Sigmoid colon (tissue), 7 donors: Measurements from ENCODE around the gene LAPTM4A. TPM values are rescaled to one million over a fixed set of nuclear protein-coding genes. Genes with fewer than 3 reads are reported as not detected.

Experiments
- DNase-seq: peaks from one replicate; pipeline ENCODE4 v3.0.0-alpha.2; 2019
- H3K27ac ChIP-seq, 4 donors: fragments of 200-600 bp; sonication (generic); one replicate each; pipeline ENCODE4 v1.5.1; 2016 to 2019; ENCODE audit warnings: mild to moderate bottlenecking in 1 of 4
- H3K27me3 ChIP-seq, 3 donors: fragments of 200-600 bp; sonication (generic); one replicate each; pipeline ENCODE4 v1.5.1; 2019; ENCODE audit warnings: mild to moderate bottlenecking in 1 of 3
- H3K36me3 ChIP-seq, 4 donors: fragments of 200-600 bp; sonication (generic); one replicate each; pipeline ENCODE4 v1.5.1; 2016 to 2019
- H3K4me1 ChIP-seq, 4 donors: fragments of 200-600 bp; sonication (generic); one replicate each; pipeline ENCODE4 v1.5.1; 2017 to 2019
- H3K4me3 ChIP-seq, 4 donors: fragments of 200-600 bp; sonication (generic); one replicate each; pipeline ENCODE4 v1.5.1; 2017 to 2019; ENCODE audit warnings: mild to moderate bottlenecking in 2 of 4, moderate library complexity in 1 of 4
- H3K9me3 ChIP-seq, 4 donors: fragments of 200-600 bp in 3 of 4; sonication (generic) in 3 of 4; one replicate each; pipeline versions ENCODE4 v1.5.1 to v1.6.1; 2013 to 2019
- EP300 ChIP-seq, 4 donors: sonication (generic); formaldehyde crosslinking; IDR thresholded peaks; one replicate each; pipeline ENCODE4 v1.6.1; 2017; ENCODE audit warnings: antibody characterized with exemption in 4 of 4
- POLR2A ChIP-seq, 2 donors: fragments of 450-650 bp; IDR thresholded peaks; one replicate each; pipeline ENCODE4 v1.6.1; 2016; ENCODE audit warnings: antibody characterized with exemption in 2 of 2, mild to moderate bottlenecking in 2 of 2, moderate library complexity in 2 of 2
- POLR2AphosphoS5 ChIP-seq, 4 donors: sonication (generic); formaldehyde crosslinking; IDR thresholded peaks; one replicate each; pipeline ENCODE4 v1.6.1; 2017; ENCODE audit warnings: antibody characterized with exemption in 4 of 4
- WGBS, 2 donors: extraction: QIAGEN DNeasy Blood & Tissue Kit; methylation state at CpG; one replicate each; pipeline ENCODE4 v1.1.7; 2013; 5-methylcytosine and 5-hydroxymethylcytosine counted together
- intact Hi-C: fragments of 100-400 bp; cut with DNase I; formaldehyde crosslinking; loops from one replicate; pipeline ENCODE4 v1.15.1; 2023
- polyA plus RNA-seq, 3 donors: library from polyadenylated mRNA; stranded (reverse); fragments of 200-250 nt; gene quantifications; one replicate each; pipeline ENCODE4 v1.2.3, GENCODE V29; 2013
- total RNA-seq, 4 donors: library from RNA; depleted of rRNA; stranded (reverse); fragments of >200 nt; gene quantifications; one replicate each; pipeline ENCODE4 v1.1.0, GENCODE V29; 2016
- TF ChIP-seq, protein P1 (sequence below), 4 experiments: fragments of 450-650 bp in 3 of 4; fragments of 200-600 bp in 1 of 4; IDR thresholded peaks; one replicate each; pipeline ENCODE4 v1.5.1; 2016 to 2019; ENCODE audit warnings: antibody characterized with exemption in 4 of 4, mild to moderate bottlenecking in 3 of 4, moderate library complexity in 2 of 4
- donor health status: healthy with polysubstance abuse.
- donor health status: Bipolar disorder and iron deficiency.
- donor health status: healthy.

The LAPTM4A gene
- total and polyA plus RNA-seq, 7 donors: 59.2 to 246 (median 192) TPM

DNA sequence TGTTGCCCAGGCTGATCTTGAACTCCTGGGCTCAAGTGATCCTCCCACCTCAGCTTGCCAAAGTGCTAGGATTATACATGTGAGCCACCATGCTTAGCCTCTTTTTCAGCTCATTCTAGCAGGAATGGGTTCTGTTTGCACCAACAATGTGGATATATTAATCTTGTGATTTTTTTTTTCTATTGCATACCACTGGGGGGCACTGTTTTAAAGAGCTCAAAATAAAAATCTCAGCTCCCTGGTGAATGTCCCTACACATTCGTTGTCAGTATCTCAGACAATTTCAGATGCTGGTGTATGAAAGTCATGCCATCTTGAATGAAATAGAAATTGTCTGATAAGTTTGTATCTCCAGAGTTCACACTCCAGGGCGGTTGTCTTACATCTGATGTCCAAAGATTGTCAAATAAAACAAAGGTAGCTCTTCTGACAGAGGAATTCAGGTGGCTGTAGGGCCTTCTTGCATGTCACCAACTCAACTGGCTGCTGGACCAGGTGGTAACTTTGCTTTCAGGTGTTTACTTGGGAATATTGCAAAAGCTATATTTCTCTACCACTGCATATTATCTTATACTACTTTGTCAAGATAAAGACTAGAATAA lies 35.8 kb downstream of the LAPTM4A start:
- no peak for TF ChIP-seq EP300 (IDR thresholded peaks at IDR 0.05)
- TF ChIP-seq, protein P1, sequence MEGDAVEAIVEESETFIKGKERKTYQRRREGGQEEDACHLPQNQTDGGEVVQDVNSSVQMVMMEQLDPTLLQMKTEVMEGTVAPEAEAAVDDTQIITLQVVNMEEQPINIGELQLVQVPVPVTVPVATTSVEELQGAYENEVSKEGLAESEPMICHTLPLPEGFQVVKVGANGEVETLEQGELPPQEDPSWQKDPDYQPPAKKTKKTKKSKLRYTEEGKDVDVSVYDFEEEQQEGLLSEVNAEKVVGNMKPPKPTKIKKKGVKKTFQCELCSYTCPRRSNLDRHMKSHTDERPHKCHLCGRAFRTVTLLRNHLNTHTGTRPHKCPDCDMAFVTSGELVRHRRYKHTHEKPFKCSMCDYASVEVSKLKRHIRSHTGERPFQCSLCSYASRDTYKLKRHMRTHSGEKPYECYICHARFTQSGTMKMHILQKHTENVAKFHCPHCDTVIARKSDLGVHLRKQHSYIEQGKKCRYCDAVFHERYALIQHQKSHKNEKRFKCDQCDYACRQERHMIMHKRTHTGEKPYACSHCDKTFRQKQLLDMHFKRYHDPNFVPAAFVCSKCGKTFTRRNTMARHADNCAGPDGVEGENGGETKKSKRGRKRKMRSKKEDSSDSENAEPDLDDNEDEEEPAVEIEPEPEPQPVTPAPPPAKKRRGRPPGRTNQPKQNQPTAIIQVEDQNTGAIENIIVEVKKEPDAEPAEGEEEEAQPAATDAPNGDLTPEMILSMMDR (IDR thresholded peaks at IDR 0.05): peak; percentile 18 to 59 (median 54)
- no peaks in the 10 kb centered on the region for H3K9me3 ChIP-seq
- no peak overlapping the region for H3K27ac ChIP-seq
- H3K36me3 ChIP-seq: no peaks in the 10 kb centered on the region
- no peaks in the 10 kb centered on the region for H3K27me3 ChIP-seq
- peaks cover 0 to 17% (median 10%) of the 10 kb centered on the region in 4 donors for H3K4me1 ChIP-seq
- intact Hi-C loops: loop anchor here (1.0 kb wide), 1 partner anchor 83 kb away; no protein-coding TSS in a partner anchor
- H3K4me3 ChIP-seq: no peak overlapping the region
- DNase-seq: no peak
- WGBS, 2 donors: 8 to 20% methylated on average over 2 of the region's 2 CpGs

DNA sequence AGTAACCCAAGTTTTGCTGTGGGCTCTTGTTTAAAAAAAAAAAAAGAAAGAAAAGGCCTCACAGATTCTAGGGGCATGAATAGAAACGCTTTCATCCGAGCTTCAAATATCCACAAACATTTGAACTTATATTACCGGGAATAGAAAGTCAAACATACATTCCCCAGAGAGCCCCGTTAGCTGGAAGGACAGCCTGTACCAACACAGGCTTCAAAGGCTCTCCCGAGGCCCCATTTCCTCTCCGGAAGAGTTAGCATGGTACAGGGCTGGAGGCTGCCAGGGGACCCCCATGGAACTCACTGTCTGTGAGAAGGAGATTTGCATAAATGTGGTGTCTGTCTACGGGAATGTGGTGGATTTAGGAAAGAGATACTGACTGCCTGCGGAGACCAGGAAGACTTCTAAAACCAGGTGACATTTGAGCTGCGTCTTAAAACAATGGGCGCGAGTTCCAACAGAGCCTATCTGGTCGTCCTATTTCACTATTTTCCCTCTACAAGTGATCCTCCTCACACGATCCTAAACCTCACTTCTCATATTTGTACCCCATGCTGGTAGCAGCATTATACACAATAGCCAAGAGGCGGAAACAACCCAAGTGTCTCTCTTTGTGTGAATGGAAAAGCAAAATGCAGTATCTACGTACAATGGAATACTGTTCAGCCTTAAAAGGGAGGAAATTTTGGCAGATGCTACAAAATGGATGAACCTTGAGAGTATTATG lies 38.1 kb downstream of the LAPTM4A start:
- WGBS, 2 donors: 51 to 58% methylated on average over 15 of the region's 15 CpGs
- no peak for DNase-seq
- no peaks in the 10 kb centered on the region for H3K36me3 ChIP-seq
- no peaks in the 10 kb centered on the region for H3K9me3 ChIP-seq
- peak overlapping the region; percentile 28 to 73 (median 52) for H3K27ac ChIP-seq
- H3K27me3 ChIP-seq: no peaks in the 10 kb centered on the region
- peaks cover 0 to 17% (median 10%) of the 10 kb centered on the region in 4 donors for H3K4me1 ChIP-seq
- H3K4me3 ChIP-seq: peak overlapping the region in 3 of 4 donors; percentile 45 to 59 (median 59)
- TF ChIP-seq POLR2AphosphoS5 (IDR thresholded peaks at IDR 0.05): no peak
- intact Hi-C loops: no loop called here

DNA sequence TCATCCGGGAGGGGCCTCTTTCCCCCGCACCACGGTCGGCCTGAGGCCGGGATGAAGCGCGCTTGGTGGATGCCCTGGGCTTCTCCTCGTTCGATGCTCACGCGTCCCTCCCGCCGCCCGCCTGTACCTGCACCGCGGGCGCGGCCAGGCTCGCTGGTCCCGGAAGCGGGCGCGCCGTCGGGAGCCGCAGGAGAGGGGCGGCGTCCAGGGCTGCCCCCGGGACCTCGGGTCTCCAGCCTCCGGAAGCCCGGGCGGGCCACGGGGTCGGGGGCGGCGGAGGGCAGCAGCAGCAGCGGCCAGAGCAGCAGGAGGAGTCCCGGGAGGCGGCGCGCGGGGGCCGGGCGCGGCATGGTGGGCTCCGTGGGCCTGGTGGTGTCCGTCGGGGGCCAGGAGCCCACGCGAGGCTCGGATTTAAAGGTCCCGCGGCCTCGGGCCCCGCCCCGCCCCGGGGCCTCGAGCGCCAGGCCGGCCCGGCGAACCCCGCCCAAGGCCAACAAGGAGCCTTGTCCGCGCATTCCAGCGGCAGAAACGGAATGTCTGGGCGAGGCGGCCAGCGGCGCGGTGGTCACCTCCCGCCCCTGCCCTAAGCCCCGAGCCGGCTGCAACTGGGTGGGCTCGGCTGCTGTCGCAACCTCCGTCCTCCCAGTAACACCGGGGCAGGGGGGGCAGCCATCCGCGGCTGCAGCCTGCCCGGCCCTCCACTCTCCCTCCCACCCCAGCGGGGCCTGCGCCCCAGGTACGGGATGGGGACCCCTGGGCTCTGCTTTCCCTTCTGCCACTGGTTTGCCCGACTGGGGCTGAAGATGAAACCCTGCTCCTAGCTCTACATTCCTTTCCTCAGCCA lies 38.9 kb downstream of the LAPTM4A start, which contains the start of gene MATN3:
TSS of gene MATN3 (minus strand) at position 387 of the 844 bp plus-strand sequence. CDS start at position 350, 37 bp downstream.
- TF ChIP-seq EP300 (IDR thresholded peaks at IDR 0.05): no peak
- TF ChIP-seq, protein P1 (IDR thresholded peaks at IDR 0.05): no peak
- TF ChIP-seq POLR2A (IDR thresholded peaks at IDR 0.05): no peak
- no peak for TF ChIP-seq POLR2AphosphoS5 (IDR thresholded peaks at IDR 0.05)
- Histone ChIP-seq H3K4me3 (peak within 1 kb of the TSS; percentile 30 to 59 (median 52)), H3K27me3 (no peaks in the 10 kb centered on the region), H3K36me3 (no peaks in the 10 kb centered on the region), H3K4me1 (peaks cover 0 to 17% (median 10%) of the 10 kb centered on the region in 4 donors), H3K9me3 (no peaks in the 10 kb centered on the region), H3K27ac (peak within 1 kb of the TSS; percentile 28 to 73 (median 52))
- WGBS, 2 donors: 1 to 2% methylated on average over 87 of the region's 87 CpGs
- peak; percentile 70 for DNase-seq
- intact Hi-C loops: no loop called here

DNA sequence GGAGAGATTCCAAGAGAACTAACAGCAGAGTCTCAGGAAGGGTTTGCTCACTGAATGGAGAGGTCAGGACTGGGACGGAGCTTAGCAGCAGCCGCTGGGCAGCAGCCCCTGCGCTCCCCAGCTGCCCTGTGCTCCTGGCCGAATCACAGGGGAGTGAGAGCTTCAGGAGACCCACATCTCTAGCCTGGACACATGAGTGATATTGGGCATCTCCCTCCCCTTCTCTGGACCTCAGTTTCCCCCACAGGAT lies 39.5 kb downstream of the LAPTM4A start:
- 22 to 41% methylated on average over 4 of the region's 4 CpGs for WGBS, 2 donors
- DNase-seq: no peak
- TF ChIP-seq POLR2A (IDR thresholded peaks at IDR 0.05) (no peak), POLR2AphosphoS5 (IDR thresholded peaks at IDR 0.05) (no peak), EP300 (IDR thresholded peaks at IDR 0.05) (no peak)
- TF ChIP-seq, protein P1 (IDR thresholded peaks at IDR 0.05): no peak
- Histone ChIP-seq H3K4me3 (peak overlapping the region; percentile 30 to 59 (median 52)), H3K36me3 (no peaks in the 10 kb centered on the region), H3K27ac (no peak overlapping the region), H3K27me3 (no peaks in the 10 kb centered on the region), H3K4me1 (peaks cover 0 to 17% (median 10%) of the 10 kb centered on the region in 4 donors), H3K9me3 (no peaks in the 10 kb centered on the region)
- intact Hi-C loops: no loop called here
